Fibroblast of mammary gland (primary cell): ENCODE measurements around the gene DNAAF8.

ENCODE experiments used
- DNase-seq: peaks from one replicate; pipeline ENCODE4 v3.0.0-alpha.2; 2010; ENCODE audit warnings: low read depth
- H3K4me3 ChIP-seq: 2 replicates; pipeline ENCODE4 v1.5.1; 2011; ENCODE audit warnings: low read depth, mild to moderate bottlenecking, low read length, moderate library complexity; ENCODE audit not compliant: control insufficient read depth
- CTCF ChIP-seq: conservative IDR thresholded peaks from 2 replicates; pipeline ENCODE4 v1.5.1; 2011; ENCODE audit warnings: low read depth, low read length, inconsistent platforms; ENCODE audit not compliant: control insufficient read depth, insufficient read depth

The DNAAF8 gene

GRCh38 chr16:4687946-4688673 lies 46.2 kb upstream of the DNAAF8 start:
- no peak for TF ChIP-seq CTCF
- DNase-seq: no peak
- no peak overlapping the region for H3K4me3 ChIP-seq

- no peak overlapping the region for H3K4me3 ChIP-seq
- no peak for DNase-seq
- TF ChIP-seq CTCF: no peak
Measured at GRCh38 chr16:4688674-4689045, 45.7 kb upstream of the DNAAF8 start.

- DNase-seq: no peak
- TF ChIP-seq CTCF: no peak
- H3K4me3 ChIP-seq: no peak overlapping the region
Measured at GRCh38 chr16:4689091-4689671, 45.2 kb upstream of the DNAAF8 start.

GRCh38 chr16:4689864-4690704 lies 44.3 kb upstream of the DNAAF8 start:
- TF ChIP-seq CTCF: no peak
- no peak for DNase-seq
- H3K4me3 ChIP-seq: no peak overlapping the region

GRCh38 chr16:4690946-4691665 lies 43.2 kb upstream of the DNAAF8 start:
- TF ChIP-seq CTCF: no peak
- no peak overlapping the region for H3K4me3 ChIP-seq
- DNase-seq: no peak

- TF ChIP-seq CTCF: no peak
- DNase-seq: no peak
- H3K4me3 ChIP-seq: no peak overlapping the region
Measured at GRCh38 chr16:4691666-4692412, 42.5 kb upstream of the DNAAF8 start.
